ENCODE data around the gene POLR3E.

DNA sequence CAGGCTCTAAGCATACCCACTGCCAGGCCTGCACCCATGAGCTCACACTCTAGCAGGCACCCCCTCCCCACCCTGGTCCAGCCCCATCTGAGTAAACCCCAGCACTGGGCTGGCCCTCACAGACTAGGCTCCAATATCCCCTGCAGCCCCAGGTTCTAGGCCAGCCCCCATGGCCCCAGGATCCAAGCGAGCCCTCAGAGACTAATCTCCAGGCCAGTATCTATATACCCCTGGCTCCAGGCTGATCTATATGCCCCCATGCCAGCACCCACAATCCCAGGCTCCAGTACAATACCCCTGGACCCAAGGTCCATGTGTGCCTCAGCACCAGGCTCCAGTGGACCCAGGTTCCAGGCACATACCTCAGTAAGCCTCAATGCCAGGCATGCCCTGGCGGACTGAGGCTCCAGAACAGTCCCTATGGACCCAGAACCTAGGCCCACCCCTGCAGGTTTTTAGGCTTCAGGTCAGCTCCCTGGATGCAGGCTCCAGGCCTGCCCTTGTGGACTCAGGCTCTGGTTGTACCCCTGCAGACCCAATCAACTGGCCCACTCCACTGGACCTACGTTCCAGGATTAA is 38.5 kb downstream of the POLR3E start:
- no peak for TF ChIP-seq CTCF (IDR thresholded peaks at IDR 0.05; ENCODE audit: insufficient read depth, low read length, poor library complexity, severe bottlenecking)
- TF ChIP-seq EZH2phosphoT487 (conservative IDR thresholded peaks at IDR 0.05; ENCODE audit: low read length) = no peak

Data from SU-DHL-6 (cell line).